Heart left ventricle (tissue), 13 donors: ENCODE results near the gene TTC16.

Source experiments
- CTCF ChIP-seq, 12 donors: fragments of 200-600 bp; sonication (generic) in 4 of 12; IDR thresholded peaks; one replicate each; pipeline versions ENCODE4 v1.5.0 to v1.8.0; 2018 to 2022; ENCODE audit warnings: antibody characterized with exemption in 12 of 12, mild to moderate bottlenecking in 5 of 12
- POLR2A ChIP-seq, 2 donors: fragments of 450-650 bp; IDR thresholded peaks; one replicate each; pipeline ENCODE4 v1.6.1; 2017; ENCODE audit warnings: antibody characterized with exemption in 2 of 2, mild to moderate bottlenecking in 2 of 2, moderate library complexity in 2 of 2
- donor health status: ischemic (EF 13 %, LVEDD 7.1; RV severe dilation, severe dysfunction).
- donor health status: DM: no; HTN: yes; CAD: no.
- donor health status: DM: no; HTN: no; CAD: no.
- donor health status: ischemic (EF 25% LVEDD 6.9; RV normal size, moderate dysfunction).
- donor health status: ischemic (EF 25% LVEDD 5.7; RV mildly dilated, moderate dysfunction).
- donor health status: ischemic (EF 35%, LVEDD 5.7; RV mildly dilated, moderate dysfunction).
- donor health status: nonischemic (EF 11% LVEDD 7.7; RV severe dilation, severe dysfunction).
- donor health status: DM: yes; HTN: yes; CAD: no.
- donor health status: PGD.
- donor health status: ischemic (EF 29% LVEDD 5.4; RV normal size, mild dysfunction).
- donor health status: nonischemic (EF 23%, LVEDD 6.1; RV moderate dilation, normal function).

- TF ChIP-seq CTCF (IDR thresholded peaks at IDR 0.05) (no peak), POLR2A (IDR thresholded peaks at IDR 0.05) (no peak)
Observed at GRCh38 chr9:127753622-127754021, 37.7 kb downstream of the TTC16 start.
